ENCODE data around the gene DMD. TPM values are rescaled to one million over a fixed set of nuclear protein-coding genes. Genes with fewer than 3 reads are reported as not detected.
"Not testable (repeated sequence)": the region's sequence is repeated elsewhere in the genome, so short reads cannot be mapped to it uniquely, and the experiment has no call there.

The DMD gene
- total RNA-seq, 1 donor from 2014 or later: 22.2 TPM

DNA sequence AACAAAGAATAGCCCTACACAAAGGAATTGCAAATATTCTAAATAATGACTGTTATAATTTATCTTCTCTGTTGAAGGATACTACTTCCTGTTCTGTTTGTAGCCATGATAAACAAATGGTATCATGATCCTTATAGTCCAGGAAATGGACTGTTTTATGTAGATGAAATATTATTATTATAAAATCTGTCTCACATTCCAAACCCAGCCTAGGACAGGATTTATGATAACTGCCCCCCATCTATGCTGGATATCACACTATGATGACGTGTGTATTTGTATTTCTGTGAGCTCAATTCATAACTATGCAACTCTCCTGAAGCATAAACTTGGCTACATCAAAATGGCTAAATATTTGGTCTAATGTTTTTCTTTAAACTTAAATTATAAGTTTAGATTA lies 21.3 kb downstream of the DMD start:
- Histone ChIP-seq H3K4me2 (ENCODE audit: low read length) (no peak overlapping the region), H3K79me2 (ENCODE audit: insufficient read depth, low read length) (no peaks in the 10 kb centered on the region), H3K27me3 (ENCODE audit: insufficient read depth, low read length) (no peaks in the 10 kb centered on the region), H3K4me1 (ENCODE audit: insufficient read depth, low read length) (no peaks in the 10 kb centered on the region), H3K27ac (ENCODE audit: low read depth, low read length) (no peak overlapping the region), H4K20me1 (ENCODE audit: insufficient read depth, low read length) (no peaks in the 10 kb centered on the region), H2AFZ (ENCODE audit: low read depth, low read length) (no peak overlapping the region), H3K36me3 (ENCODE audit: insufficient read depth, low read length) (no peaks in the 10 kb centered on the region), H3K4me3 (ENCODE audit: insufficient read depth, low read depth, low read length) (no peak overlapping the region), H3K9me3 (ENCODE audit: insufficient read depth, low read depth, low read length) (no peaks in the 10 kb centered on the region), H3K9ac (ENCODE audit: low read length) (no peak overlapping the region)
- peaks cover 2% of the 10 kb centered on the region for H3K4me1 Mint-ChIP-seq (ENCODE audit: low read depth, unreplicated experiment)
- H3K9me3 Mint-ChIP-seq (ENCODE audit: unreplicated experiment): no peaks in the 10 kb centered on the region
- TF ChIP-seq, protein P1, sequence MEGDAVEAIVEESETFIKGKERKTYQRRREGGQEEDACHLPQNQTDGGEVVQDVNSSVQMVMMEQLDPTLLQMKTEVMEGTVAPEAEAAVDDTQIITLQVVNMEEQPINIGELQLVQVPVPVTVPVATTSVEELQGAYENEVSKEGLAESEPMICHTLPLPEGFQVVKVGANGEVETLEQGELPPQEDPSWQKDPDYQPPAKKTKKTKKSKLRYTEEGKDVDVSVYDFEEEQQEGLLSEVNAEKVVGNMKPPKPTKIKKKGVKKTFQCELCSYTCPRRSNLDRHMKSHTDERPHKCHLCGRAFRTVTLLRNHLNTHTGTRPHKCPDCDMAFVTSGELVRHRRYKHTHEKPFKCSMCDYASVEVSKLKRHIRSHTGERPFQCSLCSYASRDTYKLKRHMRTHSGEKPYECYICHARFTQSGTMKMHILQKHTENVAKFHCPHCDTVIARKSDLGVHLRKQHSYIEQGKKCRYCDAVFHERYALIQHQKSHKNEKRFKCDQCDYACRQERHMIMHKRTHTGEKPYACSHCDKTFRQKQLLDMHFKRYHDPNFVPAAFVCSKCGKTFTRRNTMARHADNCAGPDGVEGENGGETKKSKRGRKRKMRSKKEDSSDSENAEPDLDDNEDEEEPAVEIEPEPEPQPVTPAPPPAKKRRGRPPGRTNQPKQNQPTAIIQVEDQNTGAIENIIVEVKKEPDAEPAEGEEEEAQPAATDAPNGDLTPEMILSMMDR (IDR thresholded peaks at IDR 0.05; ENCODE audit: insufficient read depth, low read depth, low read length): no peak
- no peak for TF ChIP-seq EZH2 (IDR thresholded peaks at IDR 0.05; ENCODE audit: insufficient read depth, low read length)
- DNase-seq (ENCODE audit: low read depth) (no peak), FAIRE-seq (no peak)
- H3K27me3 Mint-ChIP-seq (ENCODE audit: low read depth, unreplicated experiment): no peaks in the 10 kb centered on the region
- no peak overlapping the region for H3K27ac Mint-ChIP-seq (ENCODE audit: unreplicated experiment)
- no peaks in the 10 kb centered on the region for H3K36me3 Mint-ChIP-seq (ENCODE audit: low read depth, unreplicated experiment)
- H3K4me3 Mint-ChIP-seq (ENCODE audit: unreplicated experiment): no peak overlapping the region

GRCh38 chrX:33188881-33189280 lies 22.5 kb downstream of the DMD start:
- H3K36me3 ChIP-seq (ENCODE audit: insufficient read depth, low read length): no peaks in the 10 kb centered on the region
- H3K36me3 Mint-ChIP-seq (ENCODE audit: low read depth, unreplicated experiment): no peaks in the 10 kb centered on the region
- no peak overlapping the region for H3K4me2 ChIP-seq (ENCODE audit: low read length)
- no peaks in the 10 kb centered on the region for H3K27me3 ChIP-seq (ENCODE audit: insufficient read depth, low read length)
- peak overlapping the region; percentile 26 for H3K27ac ChIP-seq (ENCODE audit: low read depth, low read length)
- H4K20me1 ChIP-seq (ENCODE audit: insufficient read depth, low read length): no peaks in the 10 kb centered on the region
- no peaks in the 10 kb centered on the region for H3K4me1 ChIP-seq (ENCODE audit: insufficient read depth, low read length)
- H3K9me3 ChIP-seq (ENCODE audit: insufficient read depth, low read depth, low read length): no peaks in the 10 kb centered on the region
- H3K4me1 Mint-ChIP-seq (ENCODE audit: low read depth, unreplicated experiment): peaks cover 2% of the 10 kb centered on the region
- H3K4me3 ChIP-seq (ENCODE audit: insufficient read depth, low read depth, low read length): no peak overlapping the region
- H3K9ac ChIP-seq (ENCODE audit: low read length): peak overlapping the region; percentile 31
- no peaks in the 10 kb centered on the region for H3K27me3 Mint-ChIP-seq (ENCODE audit: low read depth, unreplicated experiment)
- DNase-seq (ENCODE audit: low read depth): no peak
- no peak overlapping the region for H3K27ac Mint-ChIP-seq (ENCODE audit: unreplicated experiment)
- TF ChIP-seq EZH2 (IDR thresholded peaks at IDR 0.05; ENCODE audit: insufficient read depth, low read length): no peak
- TF ChIP-seq, protein P1 (IDR thresholded peaks at IDR 0.05; ENCODE audit: insufficient read depth, low read depth, low read length): no peak
- peak; percentile 47 for FAIRE-seq
- H2AFZ ChIP-seq (ENCODE audit: low read depth, low read length): no peak overlapping the region
- no peaks in the 10 kb centered on the region for H3K9me3 Mint-ChIP-seq (ENCODE audit: unreplicated experiment)
- H3K4me3 Mint-ChIP-seq (ENCODE audit: unreplicated experiment): no peak overlapping the region
- H3K79me2 ChIP-seq (ENCODE audit: insufficient read depth, low read length): no peaks in the 10 kb centered on the region

DNA sequence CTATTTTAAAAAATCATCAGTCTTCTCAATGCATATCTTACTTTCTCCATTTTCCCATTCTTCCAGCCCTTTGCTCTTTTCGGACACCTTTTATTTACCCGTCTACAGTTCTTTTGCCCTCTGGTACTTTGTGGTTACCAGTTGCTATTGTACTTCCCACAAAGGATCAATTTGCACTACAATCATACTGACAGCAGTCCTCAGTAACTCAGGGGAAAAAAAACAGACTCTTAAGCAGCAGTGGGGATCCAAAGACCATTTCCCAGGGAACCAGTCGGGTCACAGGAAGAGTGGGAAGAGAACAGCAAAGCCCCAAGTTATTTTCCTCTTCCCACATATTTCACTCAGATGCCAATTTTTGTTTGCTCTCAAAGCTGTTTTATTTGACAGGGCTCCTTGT lies 23.1 kb downstream of the DMD start:
- Histone ChIP-seq H3K4me1 (ENCODE audit: insufficient read depth, low read length) (no peaks in the 10 kb centered on the region), H4K20me1 (ENCODE audit: insufficient read depth, low read length) (no peaks in the 10 kb centered on the region), H3K9ac (ENCODE audit: low read length) (peak overlapping the region; percentile 31), H3K4me2 (ENCODE audit: low read length) (no peak overlapping the region), H3K9me3 (ENCODE audit: insufficient read depth, low read depth, low read length) (no peaks in the 10 kb centered on the region), H3K27ac (ENCODE audit: low read depth, low read length) (peak overlapping the region; percentile 26), H3K36me3 (ENCODE audit: insufficient read depth, low read length) (no peaks in the 10 kb centered on the region), H3K79me2 (ENCODE audit: insufficient read depth, low read length) (no peaks in the 10 kb centered on the region), H3K27me3 (ENCODE audit: insufficient read depth, low read length) (no peaks in the 10 kb centered on the region), H3K4me3 (ENCODE audit: insufficient read depth, low read depth, low read length) (no peak overlapping the region), H2AFZ (ENCODE audit: low read depth, low read length) (no peak overlapping the region)
- Mint-ChIP-seq H3K36me3 (ENCODE audit: low read depth, unreplicated experiment) (no peaks in the 10 kb centered on the region), H3K4me1 (ENCODE audit: low read depth, unreplicated experiment) (peaks cover 8% of the 10 kb centered on the region), H3K9me3 (ENCODE audit: unreplicated experiment) (no peaks in the 10 kb centered on the region), H3K4me3 (ENCODE audit: unreplicated experiment) (no peak overlapping the region), H3K27me3 (ENCODE audit: low read depth, unreplicated experiment) (no peaks in the 10 kb centered on the region), H3K27ac (ENCODE audit: unreplicated experiment) (no peak overlapping the region)
- no peak for FAIRE-seq
- TF ChIP-seq, protein P1 (IDR thresholded peaks at IDR 0.05; ENCODE audit: insufficient read depth, low read depth, low read length): no peak
- no peak for TF ChIP-seq EZH2 (IDR thresholded peaks at IDR 0.05; ENCODE audit: insufficient read depth, low read length)
- no peak for DNase-seq (ENCODE audit: low read depth)

DNA sequence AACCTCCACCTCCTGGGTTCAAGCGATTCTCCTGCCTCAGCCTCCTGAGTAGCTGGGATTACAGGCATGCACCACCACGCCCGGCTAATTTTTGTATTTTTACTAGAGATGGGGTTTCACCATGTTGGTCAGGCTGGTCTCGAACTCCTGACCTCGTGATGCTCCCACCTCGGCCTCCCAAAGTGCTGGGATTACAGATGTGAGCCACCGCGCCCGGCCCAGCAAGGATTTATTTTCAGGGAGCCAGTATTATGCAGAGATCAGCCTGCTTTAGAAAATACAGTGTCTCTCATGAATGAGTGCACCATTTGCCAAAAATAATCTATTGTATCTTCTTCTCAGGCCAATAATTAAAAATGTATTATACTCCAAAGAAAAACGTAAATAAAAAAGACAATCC lies 26.5 kb downstream of the DMD start:
- not testable (repeated sequence) for H3K27me3 Mint-ChIP-seq (ENCODE audit: low read depth, unreplicated experiment); H3K9ac ChIP-seq (ENCODE audit: low read length); H3K4me3 ChIP-seq (ENCODE audit: insufficient read depth, low read depth, low read length); H3K9me3 Mint-ChIP-seq (ENCODE audit: unreplicated experiment); H4K20me1 ChIP-seq (ENCODE audit: insufficient read depth, low read length); FAIRE-seq; DNase-seq (ENCODE audit: low read depth); H3K9me3 ChIP-seq (ENCODE audit: insufficient read depth, low read depth, low read length); H3K4me3 Mint-ChIP-seq (ENCODE audit: unreplicated experiment); H3K36me3 ChIP-seq (ENCODE audit: insufficient read depth, low read length); H3K4me2 ChIP-seq (ENCODE audit: low read length); H3K27me3 ChIP-seq (ENCODE audit: insufficient read depth, low read length); H2AFZ ChIP-seq (ENCODE audit: low read depth, low read length); H3K4me1 Mint-ChIP-seq (ENCODE audit: low read depth, unreplicated experiment); H3K27ac ChIP-seq (ENCODE audit: low read depth, low read length); H3K36me3 Mint-ChIP-seq (ENCODE audit: low read depth, unreplicated experiment); H3K4me1 ChIP-seq (ENCODE audit: insufficient read depth, low read length); H3K27ac Mint-ChIP-seq (ENCODE audit: unreplicated experiment); H3K79me2 ChIP-seq (ENCODE audit: insufficient read depth, low read length)

All from astrocyte (in vitro differentiated cells and primary cell).